ENCODE data around the gene CAMK1. TPM values are rescaled to one million over a fixed set of nuclear protein-coding genes. Genes with fewer than 3 reads are reported as not detected.

Gene CAMK1
- total and polyA plus RNA-seq, 3 donors from 2014 or later: 62.7 to 185 (median 127) TPM

- DNase-seq: no peak
- no peaks in the 10 kb centered on the region for H3K36me3 ChIP-seq (ENCODE audit: low read depth, missing control alignments)
- TF ChIP-seq CTCF (IDR thresholded peaks at IDR 0.05) (no peak), POLR2A (IDR thresholded peaks at IDR 0.05) (no peak)
- 91 to 93% methylated on average over 12 of the region's 12 CpGs for WGBS, 2 donors
- no peaks in the 10 kb centered on the region for H3K27me3 ChIP-seq
- intact Hi-C loops (cut with DNase I; ENCODE audit: low total_unique reads): no loop called here
- peaks cover 8% of the 10 kb centered on the region for H3K4me1 ChIP-seq
- no peak overlapping the region for H3K4me3 ChIP-seq
- H3K9me3 ChIP-seq: no peaks in the 10 kb centered on the region
- H3K27ac ChIP-seq: no peak overlapping the region
Observed at GRCh38 chr3:9797196-9797945, 27.6 kb upstream of the CAMK1 start.

- Histone ChIP-seq H3K36me3 (ENCODE audit: low read depth, missing control alignments) (no peaks in the 10 kb centered on the region), H3K4me3 (no peak overlapping the region), H3K4me1 (peaks cover 8% of the 10 kb centered on the region), H3K27me3 (no peaks in the 10 kb centered on the region), H3K27ac (no peak overlapping the region), H3K9me3 (no peaks in the 10 kb centered on the region)
- no peak for TF ChIP-seq POLR2A (IDR thresholded peaks at IDR 0.05)
- TF ChIP-seq CTCF (IDR thresholded peaks at IDR 0.05): no peak
- DNase-seq: no peak
- intact Hi-C loops (cut with DNase I; ENCODE audit: low total_unique reads): no loop called here
- WGBS, 2 donors: 80 to 91% methylated on average over 5 of the region's 5 CpGs
Observed at GRCh38 chr3:9795207-9795606, 25.5 kb upstream of the CAMK1 start.

- WGBS, 2 donors: 87 to 88% methylated on average over 11 of the region's 11 CpGs
- H3K27ac ChIP-seq: no peak overlapping the region
- intact Hi-C loops (cut with DNase I; ENCODE audit: low total_unique reads): no loop called here
Observed at GRCh38 chr3:9794400-9794799, 24.7 kb upstream of the CAMK1 start.

GRCh38 chr3:9793161-9793781 is 23.5 kb upstream of the CAMK1 start:
- Histone ChIP-seq H3K9me3 (no peaks in the 10 kb centered on the region), H3K4me1 (peaks cover 8% of the 10 kb centered on the region), H3K27ac (peak overlapping the region; percentile 94), H3K4me3 (peak overlapping the region; percentile 82 to 96), H3K27me3 (no peaks in the 10 kb centered on the region), H3K36me3 (ENCODE audit: low read depth, missing control alignments) (no peaks in the 10 kb centered on the region)
- intact Hi-C loops (cut with DNase I; ENCODE audit: low total_unique reads): no loop called here
- TF ChIP-seq POLR2A (IDR thresholded peaks at IDR 0.05) (no peak), CTCF (IDR thresholded peaks at IDR 0.05) (no peak)
- 0 to 1% methylated on average over 20 to 23 of the region's 23 CpGs for WGBS, 2 donors
- DNase-seq: no peak

More at GRCh38 chr3:9794400-9794799, 24.7 kb upstream of the CAMK1 start:
- no peak overlapping the region for H3K4me3 ChIP-seq
- DNase-seq: no peak
- H3K36me3 ChIP-seq (ENCODE audit: low read depth, missing control alignments): no peaks in the 10 kb centered on the region
- H3K9me3 ChIP-seq: no peaks in the 10 kb centered on the region
- H3K4me1 ChIP-seq: peaks cover 8% of the 10 kb centered on the region
- TF ChIP-seq POLR2A (IDR thresholded peaks at IDR 0.05) (no peak), CTCF (IDR thresholded peaks at IDR 0.05) (no peak)
- H3K27me3 ChIP-seq: no peaks in the 10 kb centered on the region
